Neural progenitor cell (in vitro differentiated cells): ENCODE data around the gene OSTF1. TPM values are rescaled to one million over a fixed set of nuclear protein-coding genes. Genes with fewer than 3 reads are reported as not detected.

Experiments used
- DNase-seq: peaks from one replicate; pipeline ENCODE4 v3.0.0-alpha.2; 2016; ENCODE audit warnings: low spot score
- H2AFZ ChIP-seq: fragments of 200-600 bp; sonication (generic); replicated peaks from 2 replicates; pipeline ENCODE4 v1.6.1; 2016; ENCODE audit warnings: antibody characterized with exemption
- H3F3A ChIP-seq: fragments of 200-600 bp; sonication (generic); 2 replicates; pipeline ENCODE4 v1.6.1; 2016; ENCODE audit warnings: antibody characterized with exemption, low read depth
- H3K27ac ChIP-seq: fragments of 200-600 bp; sonication (generic); 2 replicates; pipeline ENCODE4 v1.5.1; 2016; ENCODE audit warnings: mild to moderate bottlenecking
- H3K27me3 ChIP-seq: fragments of 200-600 bp; sonication (generic); 2 replicates; pipeline ENCODE4 v1.6.1; 2016; ENCODE audit warnings: mild to moderate bottlenecking, moderate library complexity
- H3K36me3 ChIP-seq: fragments of 200-600 bp; sonication (generic); 2 replicates; pipeline ENCODE4 v1.5.1; 2016
- H3K4me1 ChIP-seq: fragments of 200-600 bp; sonication (generic); 2 replicates; pipeline ENCODE4 v1.6.1; 2016; ENCODE audit warnings: mixed run types
- H3K4me2 ChIP-seq: fragments of 200-600 bp; sonication (generic); 2 replicates; pipeline ENCODE4 v1.6.1; 2016
- H3K4me3 ChIP-seq: fragments of 200-600 bp; sonication (generic); 2 replicates; pipeline ENCODE4 v1.5.1; 2016
- H3K79me2 ChIP-seq: fragments of 200-600 bp; sonication (generic); 2 replicates; pipeline ENCODE4 v1.6.1; 2016; ENCODE audit warnings: low read depth
- H3K9ac ChIP-seq: fragments of 200-600 bp; sonication (generic); 2 replicates; pipeline ENCODE4 v1.6.1; 2016
- H3K9me3 ChIP-seq: fragments of 200-600 bp; sonication (generic); 2 replicates; pipeline ENCODE4 v1.5.1; 2016; ENCODE audit warnings: low read depth
- H4K20me1 ChIP-seq: fragments of 200-600 bp; sonication (generic); 2 replicates; pipeline ENCODE4 v1.6.1; 2016; ENCODE audit warnings: low read depth
- H3K27ac Mint-ChIP-seq: 3 replicates; pipeline ENCODE4 v1.8.0; 2021; ENCODE audit warnings: mixed read lengths
- H3K27me3 Mint-ChIP-seq: 2 replicates; pipeline ENCODE4 v1.8.0; 2022; ENCODE audit warnings: low read depth, mild to moderate bottlenecking, inconsistent platforms, moderate library complexity, mixed read lengths; ENCODE audit not compliant: insufficient read depth
- H3K36me3 Mint-ChIP-seq: 3 replicates; pipeline ENCODE4 v1.8.0; 2021; ENCODE audit warnings: mixed read lengths
- H3K4me1 Mint-ChIP-seq: 3 replicates; pipeline ENCODE4 v1.8.0; 2021; ENCODE audit warnings: mixed read lengths
- H3K4me3 Mint-ChIP-seq: 3 replicates; pipeline ENCODE4 v1.8.0; 2021; ENCODE audit warnings: mild to moderate bottlenecking, moderate library complexity, mixed read lengths
- H3K9me3 Mint-ChIP-seq: 3 replicates; pipeline ENCODE4 v1.8.0; 2020; ENCODE audit warnings: mixed read lengths
- CTCF ChIP-seq: fragments of 200-600 bp; sonication (generic); IDR thresholded peaks from 2 replicates; pipeline ENCODE4 v1.5.1; 2017; ENCODE audit warnings: antibody characterized with exemption, mild to moderate bottlenecking
- EZH2 ChIP-seq: fragments of 200-600 bp; sonication (generic); IDR thresholded peaks from 2 replicates; pipeline ENCODE4 v1.6.1; 2017; ENCODE audit warnings: antibody characterized with exemption, mild to moderate bottlenecking, moderate library complexity
- EZH2phosphoT487 ChIP-seq: fragments of 200-600 bp; sonication (generic); IDR thresholded peaks from 2 replicates; pipeline ENCODE4 v1.6.1; 2017; ENCODE audit warnings: antibody characterized with exemption
- total RNA-seq: library from RNA; depleted of rRNA; stranded (reverse); fragments of >200 nt; gene quantifications from 2 replicates; pipeline ENCODE4 v1.2.3, GENCODE V29; 2015; ENCODE audit warnings: low replicate concordance

OSTF1 gene
- total RNA-seq, 1 donor from 2014 or later: 1.3 TPM

DNA sequence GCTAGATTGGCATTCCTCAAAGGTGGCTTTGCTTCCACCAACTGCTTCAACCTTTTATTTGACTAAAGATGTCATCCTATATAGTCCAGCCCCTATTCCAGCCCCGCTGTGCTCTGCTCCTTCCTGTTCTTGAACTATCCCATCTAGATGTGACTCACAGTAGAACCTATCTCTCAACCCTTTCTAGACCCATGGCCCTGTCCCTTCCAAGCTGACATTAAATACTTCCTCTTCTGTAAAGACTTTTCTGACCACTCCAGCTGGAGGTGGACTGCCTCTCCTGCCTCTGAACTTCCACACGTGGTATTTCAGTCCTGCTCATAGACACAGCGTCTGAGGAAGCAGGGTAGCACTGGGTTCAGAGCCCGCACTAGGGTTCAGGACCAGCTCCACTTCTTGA lies 32.4 kb downstream of the OSTF1 start:
- no peak for DNase-seq
- Histone ChIP-seq H3K4me3 (no peak overlapping the region), H3K79me2 (no peaks in the 10 kb centered on the region), H3K27ac (no peak overlapping the region), H3K36me3 (no peaks in the 10 kb centered on the region), H2AFZ (no peak overlapping the region), H3K9me3 (no peaks in the 10 kb centered on the region), H3K9ac (no peak overlapping the region), H3K4me2 (no peak overlapping the region), H3K4me1 (no peaks in the 10 kb centered on the region), H4K20me1 (no peaks in the 10 kb centered on the region), H3K27me3 (no peaks in the 10 kb centered on the region), H3F3A (no peaks in the 10 kb centered on the region)
- TF ChIP-seq EZH2: no peak
- no peak for TF ChIP-seq CTCF
- TF ChIP-seq EZH2phosphoT487: no peak
- no peaks in the 10 kb centered on the region for H3K36me3 Mint-ChIP-seq
- no peak overlapping the region for H3K4me3 Mint-ChIP-seq
- H3K27ac Mint-ChIP-seq: no peak overlapping the region
- peaks cover 3% of the 10 kb centered on the region for H3K27me3 Mint-ChIP-seq
- no peaks in the 10 kb centered on the region for H3K4me1 Mint-ChIP-seq
- no peaks in the 10 kb centered on the region for H3K9me3 Mint-ChIP-seq

DNA sequence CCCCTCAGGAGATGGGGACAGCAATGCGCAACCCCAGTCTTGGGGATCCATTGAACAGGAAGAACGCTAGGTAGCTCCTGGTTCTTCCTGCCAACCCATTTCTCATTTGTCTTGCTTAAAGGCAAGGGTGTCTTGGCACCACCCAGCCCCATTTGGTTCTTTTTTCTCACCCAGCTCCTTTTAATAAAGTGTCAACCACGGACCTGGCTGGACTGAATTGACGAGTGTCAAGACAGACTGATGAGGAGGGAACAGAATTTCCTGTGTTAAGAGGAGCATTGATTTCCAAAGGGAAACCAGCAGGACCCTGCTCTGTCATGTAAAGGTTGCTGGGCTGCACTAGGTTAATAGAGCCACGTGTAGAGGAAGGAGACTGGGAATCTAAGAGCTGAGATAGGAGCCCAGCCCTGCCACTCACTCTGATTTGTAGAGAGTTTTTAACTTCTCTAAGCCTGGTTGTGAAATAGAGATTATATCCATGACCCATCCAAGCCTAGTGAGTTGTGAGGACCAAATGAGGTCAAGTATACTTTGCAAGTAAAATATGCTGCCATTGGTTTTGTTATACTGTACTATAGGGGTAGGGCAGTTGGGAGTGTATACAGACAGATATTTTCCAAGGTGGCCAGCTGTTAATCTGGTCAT lies 33.7 kb downstream of the OSTF1 start:
- Histone ChIP-seq H3K36me3 (no peaks in the 10 kb centered on the region), H3K4me2 (no peak overlapping the region), H3K27ac (no peak overlapping the region), H3K9ac (no peak overlapping the region), H3K4me1 (no peaks in the 10 kb centered on the region), H3F3A (no peaks in the 10 kb centered on the region), H4K20me1 (no peaks in the 10 kb centered on the region), H3K79me2 (no peaks in the 10 kb centered on the region), H2AFZ (no peak overlapping the region), H3K27me3 (no peaks in the 10 kb centered on the region), H3K4me3 (no peak overlapping the region), H3K9me3 (no peaks in the 10 kb centered on the region)
- H3K27ac Mint-ChIP-seq: no peak overlapping the region
- no peaks in the 10 kb centered on the region for H3K36me3 Mint-ChIP-seq
- TF ChIP-seq EZH2 (no peak), CTCF (no peak)
- no peak overlapping the region for H3K4me3 Mint-ChIP-seq
- peaks cover 5% of the 10 kb centered on the region for H3K27me3 Mint-ChIP-seq
- DNase-seq: no peak
- H3K9me3 Mint-ChIP-seq: no peaks in the 10 kb centered on the region
- no peaks in the 10 kb centered on the region for H3K4me1 Mint-ChIP-seq

- no peak overlapping the region for H3K27ac ChIP-seq
- Mint-ChIP-seq H3K4me3 (no peak overlapping the region), H3K36me3 (no peaks in the 10 kb centered on the region), H3K27me3 (peaks cover 5% of the 10 kb centered on the region), H3K4me1 (no peaks in the 10 kb centered on the region), H3K9me3 (no peaks in the 10 kb centered on the region), H3K27ac (no peak overlapping the region)
- no peak for TF ChIP-seq EZH2phosphoT487
- no peak for TF ChIP-seq CTCF
- no peak for TF ChIP-seq EZH2
- no peaks in the 10 kb centered on the region for H3K4me1 ChIP-seq
- no peaks in the 10 kb centered on the region for H4K20me1 ChIP-seq
- H3K9me3 ChIP-seq: no peaks in the 10 kb centered on the region
- H3K4me2 ChIP-seq: no peak overlapping the region
- H3K27me3 ChIP-seq: no peaks in the 10 kb centered on the region
- no peak overlapping the region for H3K4me3 ChIP-seq
- H2AFZ ChIP-seq: no peak overlapping the region
- DNase-seq: no peak
- no peak overlapping the region for H3K9ac ChIP-seq
- no peaks in the 10 kb centered on the region for H3K36me3 ChIP-seq
- no peaks in the 10 kb centered on the region for H3F3A ChIP-seq
- H3K79me2 ChIP-seq: no peaks in the 10 kb centered on the region
Measured at GRCh38 chr9:75123696-75124095, 35.4 kb downstream of the OSTF1 start.
